Smooth muscle cell of the umbilical artery (primary cell): Measurements from ENCODE around the gene LPP. TPM values are rescaled to one million over a fixed set of nuclear protein-coding genes. Genes with fewer than 3 reads are reported as not detected.

Source experiments
- total RNA-seq: library from RNA; depleted of rRNA; stranded (reverse); fragments of >200 nt; gene quantifications from 2 replicates; pipeline ENCODE4 v1.2.3, GENCODE V29; 2014

The LPP gene, protein sequence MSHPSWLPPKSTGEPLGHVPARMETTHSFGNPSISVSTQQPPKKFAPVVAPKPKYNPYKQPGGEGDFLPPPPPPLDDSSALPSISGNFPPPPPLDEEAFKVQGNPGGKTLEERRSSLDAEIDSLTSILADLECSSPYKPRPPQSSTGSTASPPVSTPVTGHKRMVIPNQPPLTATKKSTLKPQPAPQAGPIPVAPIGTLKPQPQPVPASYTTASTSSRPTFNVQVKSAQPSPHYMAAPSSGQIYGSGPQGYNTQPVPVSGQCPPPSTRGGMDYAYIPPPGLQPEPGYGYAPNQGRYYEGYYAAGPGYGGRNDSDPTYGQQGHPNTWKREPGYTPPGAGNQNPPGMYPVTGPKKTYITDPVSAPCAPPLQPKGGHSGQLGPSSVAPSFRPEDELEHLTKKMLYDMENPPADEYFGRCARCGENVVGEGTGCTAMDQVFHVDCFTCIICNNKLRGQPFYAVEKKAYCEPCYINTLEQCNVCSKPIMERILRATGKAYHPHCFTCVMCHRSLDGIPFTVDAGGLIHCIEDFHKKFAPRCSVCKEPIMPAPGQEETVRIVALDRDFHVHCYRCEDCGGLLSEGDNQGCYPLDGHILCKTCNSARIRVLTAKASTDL
- total RNA-seq: 84.6 and 200 TPM in 2 replicates

DNA sequence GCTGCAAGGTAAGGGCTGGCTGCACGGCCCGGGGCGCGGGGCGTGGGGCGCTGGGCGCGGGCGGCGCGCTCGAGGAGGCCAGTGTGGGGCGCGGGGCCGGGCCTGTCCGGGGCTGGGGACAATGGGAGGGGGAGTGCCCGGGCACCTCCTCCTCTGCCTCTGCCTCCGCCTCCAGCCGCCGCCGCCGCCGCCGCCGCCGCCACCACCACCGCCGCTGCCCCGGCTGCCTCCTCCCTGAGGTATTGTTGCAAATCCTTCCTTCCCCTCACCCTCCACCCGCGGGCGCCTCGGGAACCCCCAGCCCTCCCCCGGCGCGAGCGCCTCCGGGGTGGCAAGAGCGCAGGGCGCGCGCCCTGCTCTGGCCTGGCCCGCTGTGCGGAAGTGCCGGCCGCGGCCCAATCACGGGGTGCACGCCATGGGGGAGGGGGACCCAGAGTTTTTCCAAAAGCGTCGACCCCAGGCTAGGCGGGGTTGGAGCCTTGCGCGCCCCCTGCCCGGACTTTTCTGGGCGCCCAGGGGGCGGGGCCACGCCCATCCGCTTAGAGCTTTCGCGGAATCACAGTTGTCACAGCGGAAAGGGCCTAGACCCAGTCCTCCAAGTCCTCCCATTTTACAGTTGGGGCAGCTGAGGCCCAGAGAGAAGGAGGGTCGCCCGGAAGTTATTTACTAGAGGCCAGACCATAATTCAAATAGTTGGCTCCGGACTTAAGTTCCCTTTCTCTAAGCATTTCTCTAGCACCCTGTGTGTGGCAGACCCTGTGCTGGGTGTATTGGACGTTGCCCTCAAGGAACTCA, at the start of gene LPP:
Gene LPP, plus strand, starts transcription at position 144 of the 795 bp plus-strand sequence. CDS start 251,964 bp downstream, outside the sequence.

